ENCODE results near the gene PTPN11. TPM values are rescaled to one million over a fixed set of nuclear protein-coding genes. Genes with fewer than 3 reads are reported as not detected.

The PTPN11 gene
- total and polyA plus RNA-seq, 10 of the 15 experiments (the other 5 are each of a cell fraction or from before 2014, with no cell fraction given) = 14.6 to 85.2 (median 58.6) TPM

DNA sequence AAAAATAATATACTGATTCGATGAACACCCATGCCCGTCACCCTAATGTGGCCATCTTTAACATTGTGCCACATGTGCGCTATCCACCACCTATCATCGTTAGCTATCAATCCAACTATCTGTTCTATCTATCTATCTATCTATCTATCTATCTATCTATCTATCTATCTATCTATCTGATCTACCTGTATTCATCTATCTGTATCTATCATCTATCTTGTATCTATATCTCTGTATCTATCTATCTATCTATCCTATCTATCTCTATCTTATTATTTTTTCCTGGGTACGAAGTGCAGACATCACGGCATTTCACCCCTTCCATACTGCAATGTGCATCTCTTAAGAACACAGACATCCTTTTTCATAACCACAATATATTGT, 106.7 kb downstream of the PTPN11 start:
- H3K9ac ChIP-seq (ENCODE audit: control insufficient read depth, insufficient read depth, low read length) = no peak overlapping the region
- ChIA-PET SMC1A (ENCODE audit: uncharacterized antibody, unreplicated experiment) (no interaction called here), CTCF (no interaction called here), POLR2A (no interaction called here), RAD21 (ENCODE audit: unreplicated experiment) (no interaction called here)
- no peaks in the 10 kb centered on the region for H4K20me1 ChIP-seq (ENCODE audit: control insufficient read depth, insufficient read depth)
- FAIRE-seq (no peak), ATAC-seq (no peak), DNase-seq (ENCODE audit: low read depth, low spot score) (no peak)
- no peak overlapping the region for H3K27ac ChIP-seq (ENCODE audit: control insufficient read depth, insufficient read depth)
- in situ Hi-C loops (cut with MboI) = no loop called here
- H3K27me3 ChIP-seq (replicated peaks in 1 of 2; ENCODE audit: control insufficient read depth in 2 of 2, insufficient read depth in 2 of 2, low read length in 1 of 2) = no peaks in the 10 kb centered on the region
- intact Hi-C loops (cut with micrococcal nuclease; ENCODE audit: unreplicated experiment) = no loop called here
- no peak overlapping the region for H2AFZ ChIP-seq (ENCODE audit: control insufficient read depth, low read depth, low read length)
- BruUV-seq (replicated peaks) = no TSS peak
- H3K4me1 ChIP-seq (ENCODE audit: control insufficient read depth, insufficient read depth, low read length) = no peaks in the 10 kb centered on the region
- 72% methylated on average over 6 of the region's 6 CpGs for WGBS (ENCODE audit: insufficient coverage, insufficient replicate concordance, low lambda C conversion rate, missing lambda C conversion rate)
- H3K9me3 ChIP-seq (replicated peaks; ENCODE audit: control insufficient read depth, insufficient read depth, low read length) = no peaks in the 10 kb centered on the region
- H3K4me2 ChIP-seq (ENCODE audit: control insufficient read depth, insufficient read depth) = no peak overlapping the region
- H3K79me2 ChIP-seq (ENCODE audit: control insufficient read depth, insufficient read depth, low read length) = no peaks in the 10 kb centered on the region
- TF ChIP-seq PAX8 (IDR thresholded peaks at IDR 0.05) (no peak), MTA2 (IDR thresholded peaks at IDR 0.05; ENCODE audit: low read depth) (no peak), RCOR1 (conservative IDR thresholded peaks at IDR 0.05; ENCODE audit: low read depth, low read length) (no peak), YY1 (IDR thresholded peaks at IDR 0.05; ENCODE audit: low read depth, low read length) (no peak), SMAD5 (IDR thresholded peaks at IDR 0.05; ENCODE audit: low read depth) (no peak), ZNF274 (IDR thresholded peaks at IDR 0.05; ENCODE audit: insufficient read depth, insufficient read length) (no peak), NFYB (IDR thresholded peaks at IDR 0.05; ENCODE audit: insufficient read depth, low read depth, low read length) (no peak), ZBED1 (IDR thresholded peaks at IDR 0.05; ENCODE audit: borderline replicate concordance) (no peak), POLR2AphosphoS2 (IDR thresholded peaks at IDR 0.05; ENCODE audit: low read depth, low read length) (no peak), MYB (IDR thresholded peaks at IDR 0.05; ENCODE audit: borderline replicate concordance, low read depth, low read length) (no peak), BMI1 (IDR thresholded peaks at IDR 0.05; ENCODE audit: borderline replicate concordance) (no peak)
- TF ChIP-seq, protein P1, sequence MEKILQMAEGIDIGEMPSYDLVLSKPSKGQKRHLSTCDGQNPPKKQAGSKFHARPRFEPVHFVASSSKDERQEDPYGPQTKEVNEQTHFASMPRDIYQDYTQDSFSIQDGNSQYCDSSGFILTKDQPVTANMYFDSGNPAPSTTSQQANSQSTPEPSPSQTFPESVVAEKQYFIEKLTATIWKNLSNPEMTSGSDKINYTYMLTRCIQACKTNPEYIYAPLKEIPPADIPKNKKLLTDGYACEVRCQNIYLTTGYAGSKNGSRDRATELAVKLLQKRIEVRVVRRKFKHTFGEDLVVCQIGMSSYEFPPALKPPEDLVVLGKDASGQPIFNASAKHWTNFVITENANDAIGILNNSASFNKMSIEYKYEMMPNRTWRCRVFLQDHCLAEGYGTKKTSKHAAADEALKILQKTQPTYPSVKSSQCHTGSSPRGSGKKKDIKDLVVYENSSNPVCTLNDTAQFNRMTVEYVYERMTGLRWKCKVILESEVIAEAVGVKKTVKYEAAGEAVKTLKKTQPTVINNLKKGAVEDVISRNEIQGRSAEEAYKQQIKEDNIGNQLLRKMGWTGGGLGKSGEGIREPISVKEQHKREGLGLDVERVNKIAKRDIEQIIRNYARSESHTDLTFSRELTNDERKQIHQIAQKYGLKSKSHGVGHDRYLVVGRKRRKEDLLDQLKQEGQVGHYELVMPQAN (conservative IDR thresholded peaks at IDR 0.05) = no peak
- TF ChIP-seq, protein P2, sequence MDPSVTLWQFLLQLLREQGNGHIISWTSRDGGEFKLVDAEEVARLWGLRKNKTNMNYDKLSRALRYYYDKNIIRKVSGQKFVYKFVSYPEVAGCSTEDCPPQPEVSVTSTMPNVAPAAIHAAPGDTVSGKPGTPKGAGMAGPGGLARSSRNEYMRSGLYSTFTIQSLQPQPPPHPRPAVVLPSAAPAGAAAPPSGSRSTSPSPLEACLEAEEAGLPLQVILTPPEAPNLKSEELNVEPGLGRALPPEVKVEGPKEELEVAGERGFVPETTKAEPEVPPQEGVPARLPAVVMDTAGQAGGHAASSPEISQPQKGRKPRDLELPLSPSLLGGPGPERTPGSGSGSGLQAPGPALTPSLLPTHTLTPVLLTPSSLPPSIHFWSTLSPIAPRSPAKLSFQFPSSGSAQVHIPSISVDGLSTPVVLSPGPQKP (IDR thresholded peaks at IDR 0.05; ENCODE audit: low read depth, low read length) = no peak
- no peaks in the 10 kb centered on the region for H3K36me3 ChIP-seq (ENCODE audit: control insufficient read depth in 2 of 2, insufficient read depth in 2 of 2, low read length in 1 of 2)
- H3K4me3 ChIP-seq = no peak overlapping the region

All from GM12878 (cell line).